Adipocyte (in vitro differentiated cells): Measurements from ENCODE around the gene ACD.
A peak's percentile ranks its signal among the peaks of the same experiment; 100 is the strongest.

Experiments
- DNase-seq: peaks from one replicate; pipeline ENCODE4 v3.0.0-alpha.2; 2015; ENCODE audit warnings: low read depth
- H3K27me3 ChIP-seq: replicated peaks from 2 replicates; pipeline ENCODE4 v1.7.0; 2013; ENCODE audit warnings: mild to moderate bottlenecking, low read length, moderate library complexity; ENCODE audit not compliant: control insufficient read depth, insufficient read depth
- H3K36me3 ChIP-seq: 2 replicates; pipeline ENCODE4 v1.7.0; 2013; ENCODE audit warnings: low read length, mild to moderate bottlenecking, moderate library complexity; ENCODE audit not compliant: control insufficient read depth, insufficient read depth, severe bottlenecking
- H3K4me1 ChIP-seq: 2 replicates; pipeline ENCODE4 v1.7.0; 2013; ENCODE audit warnings: mild to moderate bottlenecking, low read length, moderate library complexity; ENCODE audit not compliant: control insufficient read depth, insufficient read depth
- H3K4me3 ChIP-seq: 2 replicates; pipeline ENCODE4 v1.7.0; 2013; ENCODE audit warnings: mild to moderate bottlenecking, low read length, moderate library complexity
- H3K9ac ChIP-seq: 2 replicates; pipeline ENCODE4 v1.7.0; 2013; ENCODE audit warnings: mild to moderate bottlenecking, low read length, moderate library complexity
- H3K9me3 ChIP-seq: 2 replicates; pipeline ENCODE4 v1.7.0; 2013; ENCODE audit warnings: mild to moderate bottlenecking, low read length, moderate library complexity; ENCODE audit not compliant: control insufficient read depth

ACD gene

GRCh38 chr16:67675579-67675935, 15.5 kb upstream of the ACD start:
- Histone ChIP-seq H3K36me3 (no peaks in the 10 kb centered on the region), H3K4me1 (peaks cover 41% of the 10 kb centered on the region), H3K9me3 (no peaks in the 10 kb centered on the region), H3K27me3 (no peaks in the 10 kb centered on the region), H3K9ac (no peak overlapping the region), H3K4me3 (no peak overlapping the region)
- no peak for DNase-seq

- no peaks in the 10 kb centered on the region for H3K36me3 ChIP-seq
- no peak overlapping the region for H3K4me3 ChIP-seq
- H3K9me3 ChIP-seq: no peaks in the 10 kb centered on the region
- no peak for DNase-seq
- peaks cover 41% of the 10 kb centered on the region for H3K4me1 ChIP-seq
- H3K27me3 ChIP-seq: no peaks in the 10 kb centered on the region
- peak overlapping the region; percentile 69 for H3K9ac ChIP-seq
Observed at GRCh38 chr16:67674851-67675578, 15.0 kb upstream of the ACD start.

GRCh38 chr16:67673712-67674580, 13.9 kb upstream of the ACD start:
- no peak for DNase-seq
- no peaks in the 10 kb centered on the region for H3K9me3 ChIP-seq
- peak overlapping the region; percentile 69 for H3K9ac ChIP-seq
- no peaks in the 10 kb centered on the region for H3K36me3 ChIP-seq
- H3K4me3 ChIP-seq: no peak overlapping the region
- H3K4me1 ChIP-seq: peaks cover 40% of the 10 kb centered on the region
- H3K27me3 ChIP-seq: no peaks in the 10 kb centered on the region

- DNase-seq: peak; percentile 77
- Histone ChIP-seq H3K4me1 (peaks cover 37% of the 10 kb centered on the region), H3K9ac (peak overlapping the region; percentile 48), H3K4me3 (no peak overlapping the region), H3K36me3 (no peaks in the 10 kb centered on the region), H3K9me3 (no peaks in the 10 kb centered on the region), H3K27me3 (no peaks in the 10 kb centered on the region)
Observed at GRCh38 chr16:67672739-67673662, 12.9 kb upstream of the ACD start.

GRCh38 chr16:67672306-67672705, 12.2 kb upstream of the ACD start:
- Histone ChIP-seq H3K36me3 (no peaks in the 10 kb centered on the region), H3K27me3 (no peaks in the 10 kb centered on the region), H3K9ac (no peak overlapping the region), H3K4me3 (no peak overlapping the region), H3K4me1 (peaks cover 38% of the 10 kb centered on the region), H3K9me3 (no peaks in the 10 kb centered on the region)
- no peak for DNase-seq

- no peak overlapping the region for H3K9ac ChIP-seq
- H3K4me1 ChIP-seq: peaks cover 37% of the 10 kb centered on the region
- H3K36me3 ChIP-seq: no peaks in the 10 kb centered on the region
- H3K27me3 ChIP-seq: no peaks in the 10 kb centered on the region
- H3K9me3 ChIP-seq: no peaks in the 10 kb centered on the region
- no peak for DNase-seq
- H3K4me3 ChIP-seq: no peak overlapping the region
Observed at GRCh38 chr16:67669499-67670101, 9.5 kb upstream of the ACD start.

GRCh38 chr16:67668495-67669157, 8.6 kb upstream of the ACD start:
- DNase-seq: no peak
- no peaks in the 10 kb centered on the region for H3K9me3 ChIP-seq
- H3K36me3 ChIP-seq: no peaks in the 10 kb centered on the region
- H3K9ac ChIP-seq: no peak overlapping the region
- peaks cover 32% of the 10 kb centered on the region for H3K4me1 ChIP-seq
- H3K27me3 ChIP-seq: no peaks in the 10 kb centered on the region
- H3K4me3 ChIP-seq: no peak overlapping the region

- Histone ChIP-seq H3K4me3 (peak overlapping the region; percentile 80), H3K9me3 (no peaks in the 10 kb centered on the region), H3K9ac (peak overlapping the region; percentile 91), H3K4me1 (peaks cover 26% of the 10 kb centered on the region), H3K36me3 (no peaks in the 10 kb centered on the region), H3K27me3 (no peaks in the 10 kb centered on the region)
- DNase-seq: peak; percentile 96
Observed at GRCh38 chr16:67667817-67668494, 7.9 kb upstream of the ACD start.

GRCh38 chr16:67667453-67667816, 7.4 kb upstream of the ACD start:
- H3K4me3 ChIP-seq: peak overlapping the region; percentile 80

More at GRCh38 chr16:67667453-67667816, 7.4 kb upstream of the ACD start:
- Histone ChIP-seq H3K36me3 (no peaks in the 10 kb centered on the region), H3K27me3 (no peaks in the 10 kb centered on the region), H3K9me3 (no peaks in the 10 kb centered on the region), H3K4me1 (peaks cover 23% of the 10 kb centered on the region), H3K9ac (peak overlapping the region; percentile 91)
- no peak for DNase-seq
